Gastrocnemius medialis (tissue), 4 donors: Measurements from ENCODE around the gene ELANE. TPM values are rescaled to one million over a fixed set of nuclear protein-coding genes. Genes with fewer than 3 reads are reported as not detected.
"Not testable (repeated sequence)": the region's sequence is repeated elsewhere in the genome, so short reads cannot be mapped to it uniquely, and the experiment has no call there.

Experiments
- ATAC-seq, 2 donors: fragments of 150-250 bp; one replicate each; pipeline ENCODE4 v1.9.1; 2016
- DNase-seq, 2 donors: peaks; one replicate each; pipeline ENCODE4 v3.0.0-alpha.2; 2019
- H3K27ac ChIP-seq, 4 donors: fragments of 200-600 bp; sonication (generic); 1 replicate in 1 of 4; 2 replicates in 3 of 4; pipeline ENCODE4 v1.5.1; 2016 to 2018; ENCODE audit warnings: mild to moderate bottlenecking in 2 of 4, moderate library complexity in 1 of 4
- H3K27me3 ChIP-seq, 3 donors: fragments of 200-600 bp; sonication (generic) in 2 of 3; 1 replicate in 1 of 3; 2 replicates in 2 of 3; pipeline versions ENCODE4 v1.5.1 to v1.6.0; 2016 to 2019; ENCODE audit warnings: mild to moderate bottlenecking in 1 of 3, moderate library complexity in 1 of 3
- H3K36me3 ChIP-seq, 2 donors: fragments of 200-600 bp; sonication (generic) in 1 of 2; one replicate each; pipeline ENCODE4 v1.5.1; 2017 to 2018
- H3K4me1 ChIP-seq, 2 donors: fragments of 200-600 bp; sonication (generic) in 1 of 2; one replicate each; pipeline ENCODE4 v1.5.1; 2016 to 2017; ENCODE audit warnings: mild to moderate bottlenecking in 2 of 2
- H3K4me3 ChIP-seq, 4 donors: fragments of 200-600 bp; sonication (generic) in 3 of 4; 1 replicate in 1 of 4; 2 replicates in 3 of 4; pipeline ENCODE4 v1.5.1; 2016 to 2019; ENCODE audit warnings: mild to moderate bottlenecking in 2 of 4
- H3K9me3 ChIP-seq, 3 donors: fragments of 200-600 bp; sonication (generic) in 2 of 3; 1 replicate in 1 of 3; 2 replicates in 2 of 3; pipeline ENCODE4 v1.5.1; 2016 to 2019
- POLR2A ChIP-seq, 2 donors: fragments of 450-650 bp; IDR thresholded peaks; one replicate each; pipeline ENCODE4 v1.6.1; 2017; ENCODE audit warnings: antibody characterized with exemption in 2 of 2, mild to moderate bottlenecking in 2 of 2, moderate library complexity in 2 of 2
- in situ Hi-C, 4 donors: fragments of 200-750 bp; cut with MboI; loops; one replicate each; pipeline versions ENCODE4 v1.15.0 to v1.8.0; 2017; ENCODE audit warnings: low sequenced_read_pairs in 4 of 4
- intact Hi-C: fragments of 100-400 bp; cut with DNase I; formaldehyde crosslinking; loops from one replicate; pipeline ENCODE4 v1.15.1; 2023; ENCODE audit warnings: low total_unique reads
- total RNA-seq, 4 donors: library from RNA; depleted of rRNA; stranded (reverse); fragments of >200 nt; gene quantifications; one replicate each; pipeline versions ENCODE4 v1.1.0 to v1.2.3, GENCODE V29; 2016
- TF ChIP-seq, protein P1 (sequence below), 5 experiments: fragments of 450-650 bp in 3 of 5; fragments of 200-600 bp in 2 of 5; sonication (generic) in 2 of 5; IDR thresholded peaks in 4 of 5; conservative IDR thresholded peaks in 1 of 5; 1 replicate in 4 of 5; 2 replicates in 1 of 5; pipeline ENCODE4 v1.5.1; 2016 to 2019; ENCODE audit warnings: antibody characterized with exemption in 5 of 5, mild to moderate bottlenecking in 3 of 5, moderate library complexity in 3 of 5

The ELANE gene
- total RNA-seq, 4 donors from 2014 or later = 0.46 to 0.84 TPM; not detected in 2

DNA sequence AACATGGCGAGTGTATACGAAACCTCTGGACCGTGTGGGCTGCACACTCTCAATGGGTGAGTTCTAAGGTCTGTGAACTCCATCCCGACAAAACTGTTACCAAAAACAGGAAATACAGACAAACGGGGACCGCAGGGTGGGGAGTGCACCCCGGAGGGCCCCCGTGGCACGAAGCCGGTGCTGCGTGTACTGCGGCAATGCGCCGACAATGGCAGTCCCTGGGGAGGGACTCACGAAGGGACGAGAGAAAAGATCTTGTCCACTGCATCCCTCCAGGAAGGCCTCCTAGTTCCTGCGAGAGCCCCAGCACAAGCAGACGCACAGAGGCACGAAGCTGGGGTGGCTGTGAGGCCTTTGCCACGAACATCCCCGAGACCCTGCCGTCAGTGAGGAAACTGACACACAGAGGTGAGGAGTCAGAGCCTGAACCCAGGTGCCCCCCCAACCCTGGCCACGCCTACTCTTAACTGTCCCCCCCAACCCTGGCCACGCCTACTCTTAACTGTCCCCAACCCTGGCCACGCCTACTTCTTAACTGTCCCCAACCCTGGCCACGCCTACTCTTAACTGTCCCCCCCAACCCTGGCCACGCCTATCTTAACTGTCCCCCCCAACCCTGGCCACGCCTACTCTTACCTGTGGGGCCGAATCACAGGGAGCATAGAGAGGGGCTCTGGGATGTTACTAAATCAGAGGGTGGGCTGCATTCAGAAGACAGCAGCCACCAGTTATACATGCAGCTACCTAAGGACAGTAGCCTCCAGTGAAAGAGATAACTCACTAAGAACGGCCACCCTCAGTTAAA lies 36.7 kb downstream of the ELANE start:
- Histone ChIP-seq H3K4me1 (peaks cover 0 to 9% of the 10 kb centered on the region in 2 donors), H3K36me3 (peaks cover 0 to 48% of the 10 kb centered on the region in 2 donors), H3K4me3 (no peak overlapping the region), H3K9me3 (no peaks in the 10 kb centered on the region), H3K27ac (no peak overlapping the region), H3K27me3 (no peaks in the 10 kb centered on the region)
- TF ChIP-seq, protein P1, sequence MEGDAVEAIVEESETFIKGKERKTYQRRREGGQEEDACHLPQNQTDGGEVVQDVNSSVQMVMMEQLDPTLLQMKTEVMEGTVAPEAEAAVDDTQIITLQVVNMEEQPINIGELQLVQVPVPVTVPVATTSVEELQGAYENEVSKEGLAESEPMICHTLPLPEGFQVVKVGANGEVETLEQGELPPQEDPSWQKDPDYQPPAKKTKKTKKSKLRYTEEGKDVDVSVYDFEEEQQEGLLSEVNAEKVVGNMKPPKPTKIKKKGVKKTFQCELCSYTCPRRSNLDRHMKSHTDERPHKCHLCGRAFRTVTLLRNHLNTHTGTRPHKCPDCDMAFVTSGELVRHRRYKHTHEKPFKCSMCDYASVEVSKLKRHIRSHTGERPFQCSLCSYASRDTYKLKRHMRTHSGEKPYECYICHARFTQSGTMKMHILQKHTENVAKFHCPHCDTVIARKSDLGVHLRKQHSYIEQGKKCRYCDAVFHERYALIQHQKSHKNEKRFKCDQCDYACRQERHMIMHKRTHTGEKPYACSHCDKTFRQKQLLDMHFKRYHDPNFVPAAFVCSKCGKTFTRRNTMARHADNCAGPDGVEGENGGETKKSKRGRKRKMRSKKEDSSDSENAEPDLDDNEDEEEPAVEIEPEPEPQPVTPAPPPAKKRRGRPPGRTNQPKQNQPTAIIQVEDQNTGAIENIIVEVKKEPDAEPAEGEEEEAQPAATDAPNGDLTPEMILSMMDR (IDR thresholded peaks at IDR 0.05 in 4 of 5, conservative IDR thresholded peaks at IDR 0.05 in 1 of 5) = no peak
- no peak for TF ChIP-seq POLR2A (IDR thresholded peaks at IDR 0.05)
- ATAC-seq = no peak
- no peak for DNase-seq
- intact Hi-C loops (no loop called here), in situ Hi-C loops (no loop called here)

DNA sequence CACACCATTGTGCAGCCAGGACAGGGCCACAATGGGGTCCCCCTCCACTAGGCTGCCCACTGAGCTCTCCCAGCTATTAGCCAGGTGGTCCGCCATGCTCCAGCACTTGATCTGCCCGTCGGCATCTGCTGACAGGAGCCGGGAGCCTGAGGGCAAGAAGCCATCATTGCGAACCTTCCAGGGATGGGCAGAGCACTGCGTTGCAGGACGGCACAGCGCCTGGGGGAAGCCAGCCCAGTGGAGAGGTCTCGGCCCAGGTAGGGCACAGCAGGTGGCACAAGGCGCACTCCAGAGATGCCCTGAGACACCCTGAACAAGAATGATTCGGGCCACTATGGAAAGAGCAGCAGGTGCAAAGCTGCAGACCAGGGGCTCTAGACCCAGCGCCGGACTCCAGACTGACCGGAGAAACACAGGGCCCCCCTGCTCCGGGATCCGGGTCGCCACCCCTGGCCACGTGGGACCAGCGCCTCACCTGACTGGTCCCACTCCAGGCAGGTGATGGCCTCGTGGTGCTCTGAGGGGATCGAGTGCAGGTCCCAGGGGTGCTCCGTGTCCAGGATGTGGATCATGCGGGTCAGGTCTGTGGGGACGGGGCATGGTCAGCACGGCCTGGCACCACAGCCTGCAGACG lies 37.7 kb downstream of the ELANE start:
- TF ChIP-seq POLR2A (IDR thresholded peaks at IDR 0.05) = no peak
- TF ChIP-seq, protein P1 (IDR thresholded peaks at IDR 0.05 in 4 of 5, conservative IDR thresholded peaks at IDR 0.05 in 1 of 5) = no peak
- Histone ChIP-seq H3K4me1 (peaks cover 0 to 9% of the 10 kb centered on the region in 2 donors), H3K4me3 (no peak overlapping the region), H3K9me3 (no peaks in the 10 kb centered on the region), H3K27ac (no peak overlapping the region), H3K27me3 (no peaks in the 10 kb centered on the region), H3K36me3 (peaks cover 0 to 40% of the 10 kb centered on the region in 2 donors)
- in situ Hi-C loops (no loop called here), intact Hi-C loops (no loop called here)
- DNase-seq (no peak), ATAC-seq (no peak)

DNA sequence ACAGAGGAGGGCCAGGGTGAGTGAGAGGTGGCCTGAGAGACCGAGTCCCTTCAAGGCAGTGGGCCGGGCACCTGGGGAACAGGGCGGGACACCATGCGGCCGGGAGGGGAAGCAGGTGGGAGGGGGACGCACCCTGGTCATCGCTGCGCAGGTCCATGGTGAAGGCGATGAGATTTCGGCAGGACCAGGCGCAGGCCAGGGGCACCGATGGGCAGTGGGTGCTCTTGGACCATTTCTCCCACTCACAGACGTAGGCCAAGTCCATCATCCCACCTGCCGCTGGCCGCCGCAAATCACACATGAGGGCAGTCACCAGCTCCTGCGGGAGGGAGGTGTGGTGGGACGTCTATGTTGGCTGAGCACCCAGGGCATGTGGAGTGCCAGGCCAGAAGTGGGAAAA lies 38.7 kb downstream of the ELANE start:
- no peak overlapping the region for H3K4me3 ChIP-seq
- no peaks in the 10 kb centered on the region for H3K9me3 ChIP-seq
- no peak overlapping the region for H3K27ac ChIP-seq
- DNase-seq = no peak
- H3K36me3 ChIP-seq = peaks cover 0 to 29% of the 10 kb centered on the region in 2 donors
- intact Hi-C loops = no loop called here
- no peak for TF ChIP-seq POLR2A (IDR thresholded peaks at IDR 0.05)
- TF ChIP-seq, protein P1 (IDR thresholded peaks at IDR 0.05 in 4 of 5, conservative IDR thresholded peaks at IDR 0.05 in 1 of 5) = no peak
- peaks cover 0 to 9% of the 10 kb centered on the region in 2 donors for H3K4me1 ChIP-seq
- in situ Hi-C loops = no loop called here
- H3K27me3 ChIP-seq = no peaks in the 10 kb centered on the region
- ATAC-seq = no peak

DNA sequence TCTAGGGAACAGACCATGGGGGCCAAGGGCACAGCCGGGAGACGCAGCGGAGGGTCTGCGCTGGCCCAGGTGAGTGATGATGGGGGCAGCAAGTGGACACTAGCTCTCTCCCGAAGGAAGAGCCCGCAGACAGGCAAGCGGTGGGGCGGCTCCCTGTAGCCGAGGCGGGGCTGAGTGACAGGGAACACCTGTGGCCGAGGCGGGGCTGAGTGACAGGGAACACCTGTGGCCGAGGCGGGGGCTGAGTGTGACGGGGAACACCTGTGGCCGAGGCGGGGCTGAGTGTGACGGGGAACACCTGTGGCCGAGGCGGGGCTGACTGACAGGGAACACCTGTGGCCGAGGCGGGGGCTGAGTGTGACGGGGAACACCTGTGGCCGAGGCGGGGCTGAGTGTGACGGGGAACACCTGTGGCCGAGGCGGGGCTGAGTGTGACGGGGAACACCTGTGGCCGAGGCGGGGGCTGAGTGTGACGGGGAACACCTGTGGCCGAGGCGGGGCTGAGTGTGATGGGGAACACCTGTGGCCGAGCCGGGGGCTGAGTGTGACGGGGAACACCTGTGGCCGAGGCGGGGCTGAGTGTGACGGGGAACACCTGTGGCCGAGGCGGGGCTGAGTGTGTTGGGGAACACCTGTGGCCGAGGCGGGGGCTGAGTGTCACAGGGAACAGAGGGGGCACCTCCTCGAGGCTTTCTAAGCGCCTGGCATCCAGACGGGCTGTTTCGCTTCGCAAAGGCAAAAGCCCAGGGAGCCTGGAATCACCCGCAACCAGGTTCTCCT lies 39.5 kb downstream of the ELANE start:
- H3K9me3 ChIP-seq, intact Hi-C loops, DNase-seq, H3K27me3 ChIP-seq, H3K4me1 ChIP-seq, ATAC-seq, in situ Hi-C loops: not testable (repeated sequence)
- Histone ChIP-seq H3K4me3 (peak overlapping the region; percentile 73 to 84 (median 75)), H3K27ac (peak overlapping the region in 2 of 4 donors; percentile 81 to 91), H3K36me3 (peaks cover 0 to 22% of the 10 kb centered on the region in 2 donors)
